HG02885 (cell line): ENCODE data around the gene CYP4V2.

Experiments used
- ATAC-seq: cut with Tn5 transposase; IDR thresholded peaks from one replicate; pipeline ENCODE4 v1.9.1; 2021; ENCODE audit warnings: mild to moderate bottlenecking; ENCODE audit not compliant: unreplicated experiment, poor library complexity

CYP4V2 gene

GRCh38 chr4:186191200-186192065 is at the start of gene CYP4V2:
Gene CYP4V2 (plus strand): TSS chr4:186191567. CDS start chr4:186191824, 257 bp downstream.
- peak; percentile 87 for ATAC-seq

GRCh38 chr4:186144198-186144945 is 47.0 kb upstream of the CYP4V2 start:
- peak; percentile 47 for ATAC-seq

GRCh38 chr4:186144946-186145569 is 46.3 kb upstream of the CYP4V2 start:
- peak; percentile 56 for ATAC-seq

- ATAC-seq = no peak
Observed at GRCh38 chr4:186146458-186146857, 44.9 kb upstream of the CYP4V2 start.

GRCh38 chr4:186148336-186148975 is 42.9 kb upstream of the CYP4V2 start:
- no peak for ATAC-seq

GRCh38 chr4:186149872-186150271 is 41.5 kb upstream of the CYP4V2 start:
- ATAC-seq = no peak

- peak; percentile 53 for ATAC-seq
Observed at GRCh38 chr4:186150926-186151325, 40.4 kb upstream of the CYP4V2 start.

- ATAC-seq = peak; percentile 81
Observed at GRCh38 chr4:186151499-186151898, 39.9 kb upstream of the CYP4V2 start.

- peak; percentile 33 for ATAC-seq
Observed at GRCh38 chr4:186158021-186158813, 33.1 kb upstream of the CYP4V2 start.

- no peak for ATAC-seq
Observed at GRCh38 chr4:186158966-186159365, 32.4 kb upstream of the CYP4V2 start.

GRCh38 chr4:186159613-186160012 is 31.8 kb upstream of the CYP4V2 start:
- no peak for ATAC-seq

GRCh38 chr4:186161138-186161537 is 30.2 kb upstream of the CYP4V2 start:
- peak; percentile 98 for ATAC-seq

- ATAC-seq = no peak
Observed at GRCh38 chr4:186166852-186167512, 24.4 kb upstream of the CYP4V2 start.

GRCh38 chr4:186167605-186168004 is 23.8 kb upstream of the CYP4V2 start:
- ATAC-seq = no peak

- no peak for ATAC-seq
Observed at GRCh38 chr4:186168750-186169149, 22.6 kb upstream of the CYP4V2 start.

- no peak for ATAC-seq
Observed at GRCh38 chr4:186169333-186169944, 21.9 kb upstream of the CYP4V2 start.

GRCh38 chr4:186169945-186170802 is 21.2 kb upstream of the CYP4V2 start:
- no peak for ATAC-seq

GRCh38 chr4:186170966-186171365 is 20.4 kb upstream of the CYP4V2 start:
- ATAC-seq = no peak
